ENCODE measurements around the gene RGS19.

- TF ChIP-seq POLR2A (IDR thresholded peaks at IDR 0.05; ENCODE audit: low read depth, low read length) (no peak), POLR2AphosphoS5 (IDR thresholded peaks at IDR 0.05; ENCODE audit: low read depth, low read length) (no peak)
These were observed 35.5 kb downstream of the RGS19 start for GRCh38 chr20:64043768-64044167.
